ENCODE data around the gene CCNG2.
"Not testable (repeated sequence)": the region's sequence is repeated elsewhere in the genome, so short reads cannot be mapped to it uniquely, and the experiment has no call there.

The CCNG2 gene, protein sequence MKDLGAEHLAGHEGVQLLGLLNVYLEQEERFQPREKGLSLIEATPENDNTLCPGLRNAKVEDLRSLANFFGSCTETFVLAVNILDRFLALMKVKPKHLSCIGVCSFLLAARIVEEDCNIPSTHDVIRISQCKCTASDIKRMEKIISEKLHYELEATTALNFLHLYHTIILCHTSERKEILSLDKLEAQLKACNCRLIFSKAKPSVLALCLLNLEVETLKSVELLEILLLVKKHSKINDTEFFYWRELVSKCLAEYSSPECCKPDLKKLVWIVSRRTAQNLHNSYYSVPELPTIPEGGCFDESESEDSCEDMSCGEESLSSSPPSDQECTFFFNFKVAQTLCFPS

GRCh38 chr4:77156912-77157858 is at the start of gene CCNG2:
Gene CCNG2, plus strand, starts transcription at chr4:77157207. Its CDS starts 1,326 bp downstream, at chr4:77158533.
- peak; percentile 60 for DNase-seq

- no peak for DNase-seq
Measured at GRCh38 chr4:77110730-77111129, 46.3 kb upstream of the CCNG2 start.

GRCh38 chr4:77113069-77113468 is 43.9 kb upstream of the CCNG2 start:
- no peak for DNase-seq

DNA sequence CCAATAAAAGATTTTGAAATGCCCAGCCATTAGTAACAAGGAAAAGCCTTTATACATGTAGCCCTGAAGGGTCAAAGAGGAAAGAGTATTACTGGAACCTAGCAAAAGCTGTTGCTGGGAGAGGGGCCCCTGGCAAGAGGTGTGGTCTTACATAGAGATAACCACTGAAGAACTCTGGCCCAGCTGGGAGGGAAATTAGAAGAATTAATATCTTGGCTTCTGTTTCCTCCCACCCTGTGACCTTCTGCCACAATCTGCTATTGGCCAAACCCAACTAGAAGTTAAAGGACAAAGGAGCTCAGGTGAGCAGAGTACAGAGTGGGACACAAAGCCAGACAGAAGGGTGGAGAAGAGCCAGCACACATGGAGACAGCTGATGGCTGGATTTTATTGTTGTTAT is 39.3 kb upstream of the CCNG2 start:
- no peak for DNase-seq

- no peak for DNase-seq
Measured at GRCh38 chr4:77120886-77121508, 36.0 kb upstream of the CCNG2 start.

DNA sequence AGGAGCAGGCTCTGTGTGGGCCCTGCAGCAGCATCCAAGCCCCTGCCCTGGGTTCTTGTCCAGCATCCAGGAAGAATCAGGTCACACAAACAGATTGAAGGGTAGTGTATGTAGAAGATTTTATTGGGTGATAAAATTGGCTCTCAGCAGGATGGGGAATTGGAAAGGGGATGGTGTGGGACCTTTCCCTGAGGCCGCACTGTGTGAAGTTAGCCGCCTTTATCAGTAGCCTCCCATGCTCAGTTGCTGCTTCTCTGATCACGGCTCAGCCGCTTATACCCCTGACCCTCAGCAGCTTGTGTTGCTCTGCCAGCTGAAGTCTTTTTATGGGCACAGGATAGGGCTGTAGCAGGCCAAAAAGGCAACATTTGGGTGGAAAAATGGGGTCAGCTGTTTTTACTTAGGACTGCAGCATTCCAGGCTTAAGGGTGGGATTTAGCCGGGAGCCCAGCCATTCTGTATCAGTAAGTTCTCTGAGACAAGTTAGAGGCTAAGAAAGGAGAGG is 35.2 kb upstream of the CCNG2 start:
- no peak for DNase-seq

GRCh38 chr4:77122656-77123055 is 34.4 kb upstream of the CCNG2 start:
- DNase-seq = no peak

DNA sequence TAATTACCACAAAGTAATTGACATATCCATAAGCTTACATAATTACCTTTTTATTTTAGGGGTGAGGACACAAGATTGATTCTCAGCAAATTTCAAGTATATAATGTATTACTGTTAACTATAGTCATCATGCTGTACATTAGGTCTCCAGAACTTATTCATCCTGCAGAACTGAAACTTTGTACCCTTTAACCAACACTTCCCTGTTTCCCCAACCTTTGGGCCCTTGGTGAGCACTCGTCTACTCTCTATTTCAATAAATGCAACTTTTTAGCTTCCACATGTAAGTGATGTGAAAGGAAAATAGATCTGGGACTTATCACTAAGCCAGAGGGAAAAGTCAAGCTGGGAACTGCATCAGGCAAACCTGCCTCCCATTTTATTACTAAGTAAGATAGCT is 33.6 kb upstream of the CCNG2 start:
- DNase-seq = no peak

GRCh38 chr4:77124576-77124975 is 32.4 kb upstream of the CCNG2 start:
- no peak for DNase-seq

DNA sequence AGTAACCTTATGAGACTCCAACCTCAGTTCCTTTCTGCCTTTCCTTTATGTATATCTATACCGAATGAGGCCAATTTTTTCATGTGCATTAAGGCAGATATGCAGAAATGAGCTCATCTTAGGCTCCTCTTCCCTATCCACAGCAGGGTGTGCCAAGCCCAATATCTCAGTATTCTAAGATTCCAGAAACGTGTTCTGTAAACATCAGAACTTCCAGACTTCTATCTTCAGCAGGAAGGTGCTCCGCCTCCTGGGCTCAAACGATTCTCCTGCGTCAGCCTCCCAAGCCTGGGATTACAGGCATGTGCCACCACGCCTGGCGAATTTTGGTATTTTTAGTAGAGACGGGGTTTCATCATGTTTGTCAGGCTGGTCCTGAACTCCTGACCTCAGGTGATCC is 31.0 kb upstream of the CCNG2 start:
- DNase-seq = no peak

GRCh38 chr4:77126809-77127208 is 30.2 kb upstream of the CCNG2 start:
- no peak for DNase-seq

DNA sequence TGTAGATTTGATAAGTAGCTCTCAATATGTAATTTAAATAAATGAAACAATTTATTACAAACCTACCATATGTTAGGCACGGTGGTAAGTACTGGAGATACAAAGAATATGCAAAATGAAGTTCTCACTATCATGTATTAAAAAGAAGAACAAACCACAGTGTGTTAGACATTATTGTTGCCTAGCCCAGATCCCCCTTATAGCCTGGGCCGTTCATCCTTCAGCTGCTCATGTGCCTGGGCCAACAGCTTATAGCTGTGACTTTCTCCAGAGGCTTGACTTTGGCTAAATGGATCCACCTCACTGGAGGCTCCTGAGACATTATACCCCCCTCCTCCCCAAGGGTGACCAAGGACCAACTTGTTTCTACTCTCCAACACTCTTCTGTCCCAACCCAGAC is 29.8 kb upstream of the CCNG2 start:
- no peak for DNase-seq

- no peak for DNase-seq
Measured at GRCh38 chr4:77127837-77128621, 29.0 kb upstream of the CCNG2 start.

DNA sequence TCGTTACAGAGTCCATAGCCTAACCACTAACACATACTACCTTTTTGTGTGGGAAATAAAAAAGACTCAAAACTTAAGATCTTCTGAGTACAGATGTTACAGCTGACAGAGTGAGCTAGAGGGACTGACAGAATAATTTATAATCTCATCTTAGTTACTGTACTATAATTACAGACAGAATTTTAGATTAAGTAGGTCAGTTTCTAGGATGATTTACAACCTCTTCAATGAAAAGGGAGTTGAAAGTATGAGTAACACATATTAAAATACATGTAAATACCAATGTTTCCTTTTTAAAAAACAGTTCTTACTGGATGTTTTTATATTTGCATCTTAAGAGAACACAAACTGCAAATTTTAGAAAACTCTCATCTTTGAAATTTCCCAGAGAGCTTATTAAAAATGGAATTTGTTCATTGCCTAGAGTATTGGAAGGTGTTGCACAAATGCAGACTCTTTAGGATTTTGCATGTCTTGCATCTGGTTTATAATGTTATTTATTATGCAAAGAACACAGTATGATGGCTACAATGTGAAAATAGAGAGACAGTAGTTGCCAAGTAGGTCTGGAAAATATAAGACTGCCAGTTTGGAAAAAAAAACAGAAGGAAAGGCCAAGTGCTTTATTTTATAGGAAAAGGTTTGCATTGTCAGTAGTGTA is 24.2 kb upstream of the CCNG2 start:
- DNase-seq = no peak

DNA sequence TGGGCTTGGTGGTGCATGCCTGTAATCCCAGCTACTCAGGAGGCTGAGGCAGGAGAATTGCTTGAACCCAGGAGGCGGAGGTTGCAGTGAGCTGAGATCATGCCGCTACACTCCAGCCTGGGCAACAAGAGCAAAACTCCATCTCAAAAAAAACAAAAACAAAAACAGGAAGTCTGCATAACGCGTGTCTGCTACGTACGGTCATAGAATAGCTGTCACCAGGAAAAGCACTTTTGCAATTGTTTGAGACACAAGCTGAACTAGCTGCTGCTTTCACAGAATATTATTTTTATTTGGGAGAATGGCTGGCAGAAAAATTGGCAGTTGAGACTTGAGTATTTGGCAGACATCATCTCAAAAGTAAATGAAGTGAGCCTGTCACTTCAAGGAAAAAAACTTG is 19.6 kb upstream of the CCNG2 start:
- DNase-seq = not testable (repeated sequence)

- DNase-seq = no peak
Measured at GRCh38 chr4:77141964-77142645, 14.9 kb upstream of the CCNG2 start.

DNA sequence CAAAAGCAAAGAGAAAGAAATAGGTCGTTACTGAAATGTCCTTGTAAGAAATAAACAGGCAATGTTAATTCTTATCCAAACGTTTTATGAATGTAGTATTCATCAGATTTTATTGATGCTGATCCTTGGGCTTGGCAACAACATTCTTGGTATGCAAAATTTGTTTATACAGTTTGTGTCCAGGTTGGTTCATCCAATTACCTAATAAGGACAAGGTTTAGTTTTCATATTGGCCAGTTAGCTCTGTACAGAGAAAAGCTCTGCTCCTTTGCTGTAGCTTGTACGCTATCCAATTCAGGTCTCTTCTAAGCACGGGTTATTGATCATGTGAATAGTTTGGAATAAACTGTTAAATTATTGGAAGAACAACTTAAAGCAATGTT is 14.4 kb upstream of the CCNG2 start:
- no peak for DNase-seq

GRCh38 chr4:77143091-77143490 is 13.9 kb upstream of the CCNG2 start:
- DNase-seq = no peak

DNA sequence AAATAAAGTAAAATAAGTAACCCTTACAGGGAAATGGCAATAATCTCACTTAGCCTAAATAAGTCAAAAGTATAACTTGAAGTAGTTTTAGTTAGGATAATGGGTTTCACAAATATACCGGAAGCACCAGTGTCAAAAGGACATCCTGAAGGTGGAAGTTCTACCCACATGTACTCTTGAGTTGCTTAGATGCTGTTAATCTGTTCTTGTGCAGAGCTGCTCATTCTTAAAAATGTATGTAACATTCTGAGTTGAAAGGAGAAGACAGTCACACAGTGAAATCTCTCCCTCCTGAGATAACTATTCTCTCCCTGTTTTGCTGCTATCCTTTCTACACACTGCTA is 11.2 kb upstream of the CCNG2 start:
- no peak for DNase-seq

DNA sequence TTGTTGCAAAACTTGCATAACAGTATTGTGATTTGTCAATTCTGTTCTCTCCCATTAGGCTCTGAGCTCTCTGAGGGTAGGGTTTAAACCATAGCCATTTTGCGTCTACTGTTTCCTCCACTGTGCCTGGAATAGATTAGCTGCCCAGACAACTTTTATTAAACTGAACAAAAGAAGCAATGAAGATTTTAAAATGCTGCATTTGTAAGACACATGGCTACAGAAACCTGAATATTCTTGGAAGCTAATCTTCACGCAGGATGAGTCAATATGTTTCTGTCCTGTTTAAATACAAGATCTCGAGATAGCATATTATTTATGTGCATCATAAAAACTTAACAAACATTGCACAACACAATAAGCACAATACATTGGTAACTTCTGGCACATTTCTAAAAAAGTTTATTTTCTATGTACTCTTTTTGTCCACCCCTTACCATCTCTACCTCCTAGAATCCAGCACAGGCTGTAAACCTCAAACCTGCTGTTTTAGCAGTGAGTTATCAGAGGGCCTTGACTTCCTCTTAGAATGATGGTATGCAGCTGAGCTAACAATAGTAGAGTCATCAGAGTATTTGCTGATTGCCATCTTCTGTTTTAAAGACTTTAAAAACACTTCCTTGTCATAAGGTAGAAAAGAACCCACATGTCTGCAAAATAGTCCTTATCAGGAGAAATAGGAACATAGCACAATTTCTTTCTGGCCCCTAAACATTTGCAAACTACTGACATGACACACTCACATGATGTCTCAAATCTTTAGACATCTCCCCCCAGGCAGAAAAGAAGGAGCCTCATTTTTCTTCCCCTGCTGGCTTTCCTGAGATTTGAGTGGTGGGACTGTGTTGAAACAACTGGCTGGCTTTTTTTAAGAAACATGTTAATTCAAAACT is 10.6 kb upstream of the CCNG2 start:
- DNase-seq = no peak
